Measurements from ENCODE around the gene MACF1. TPM values are rescaled to one million over a fixed set of nuclear protein-coding genes. Genes with fewer than 3 reads are reported as not detected.
A peak's percentile ranks its signal among the peaks of the same experiment; 100 is the strongest.

The MACF1 gene
- total and polyA plus RNA-seq, 8 donors, result 49.8 to 161 (median 89.1) TPM

DNA sequence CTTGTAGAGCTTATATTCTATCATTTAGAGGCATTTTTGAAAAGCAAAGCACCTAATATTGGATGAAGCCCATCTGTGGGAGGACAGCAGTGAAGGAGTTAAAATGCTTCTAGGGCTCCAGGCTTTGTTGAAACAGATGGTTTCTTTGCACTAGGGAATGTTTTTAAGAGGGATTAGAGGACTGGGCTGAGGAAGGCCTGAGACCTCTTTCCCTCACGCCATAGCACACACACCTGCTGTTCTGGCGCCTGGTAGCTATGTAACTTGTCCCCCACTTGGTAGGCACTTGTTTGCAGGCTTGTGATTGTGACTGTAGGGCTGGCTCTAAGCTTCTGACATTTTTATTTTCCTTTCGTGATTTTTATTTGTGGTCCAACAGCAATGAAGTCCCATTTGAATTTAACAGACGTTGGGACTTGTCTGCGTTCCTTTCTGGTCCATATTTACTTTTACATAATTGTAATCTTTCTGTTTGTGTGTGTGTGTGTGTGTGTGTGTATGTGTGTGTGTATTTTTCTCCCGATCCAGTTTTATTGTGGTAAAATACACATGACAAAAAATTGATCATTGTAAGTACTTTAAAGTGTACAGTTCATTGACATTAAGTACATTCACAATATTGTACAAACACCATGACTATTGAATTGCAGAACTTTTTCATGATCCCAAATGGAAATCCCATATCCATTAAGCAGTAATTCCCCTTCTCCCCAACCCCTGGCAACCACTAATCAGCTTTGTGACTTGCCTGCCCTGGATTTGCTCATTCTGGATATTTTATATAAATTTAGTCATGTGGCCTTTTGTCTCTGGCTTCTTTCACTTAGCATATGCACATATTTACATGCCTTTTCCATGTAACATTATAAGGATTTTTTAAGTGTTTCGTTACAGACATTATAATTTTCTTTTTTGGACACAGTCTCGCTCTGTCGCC is 33.5 kb upstream of the MACF1 start:
- Histone ChIP-seq H3K36me3 (no peaks in the 10 kb centered on the region), H3K4me3 (no peak overlapping the region), H3K4me1 (peaks cover 24 to 32% (median 28%) of the 10 kb centered on the region in 3 donors), H3K27ac (no peak overlapping the region), H3K9me3 (no peaks in the 10 kb centered on the region), H3K27me3 (no peaks in the 10 kb centered on the region)
- FAIRE-seq (no peak), DNase-seq (no peak), ATAC-seq (peak in 3 of 4 donors; percentile 43 to 68 (median 54))
- intact Hi-C loops (cut with DNase I), result no loop called here
- TF ChIP-seq, protein P1, sequence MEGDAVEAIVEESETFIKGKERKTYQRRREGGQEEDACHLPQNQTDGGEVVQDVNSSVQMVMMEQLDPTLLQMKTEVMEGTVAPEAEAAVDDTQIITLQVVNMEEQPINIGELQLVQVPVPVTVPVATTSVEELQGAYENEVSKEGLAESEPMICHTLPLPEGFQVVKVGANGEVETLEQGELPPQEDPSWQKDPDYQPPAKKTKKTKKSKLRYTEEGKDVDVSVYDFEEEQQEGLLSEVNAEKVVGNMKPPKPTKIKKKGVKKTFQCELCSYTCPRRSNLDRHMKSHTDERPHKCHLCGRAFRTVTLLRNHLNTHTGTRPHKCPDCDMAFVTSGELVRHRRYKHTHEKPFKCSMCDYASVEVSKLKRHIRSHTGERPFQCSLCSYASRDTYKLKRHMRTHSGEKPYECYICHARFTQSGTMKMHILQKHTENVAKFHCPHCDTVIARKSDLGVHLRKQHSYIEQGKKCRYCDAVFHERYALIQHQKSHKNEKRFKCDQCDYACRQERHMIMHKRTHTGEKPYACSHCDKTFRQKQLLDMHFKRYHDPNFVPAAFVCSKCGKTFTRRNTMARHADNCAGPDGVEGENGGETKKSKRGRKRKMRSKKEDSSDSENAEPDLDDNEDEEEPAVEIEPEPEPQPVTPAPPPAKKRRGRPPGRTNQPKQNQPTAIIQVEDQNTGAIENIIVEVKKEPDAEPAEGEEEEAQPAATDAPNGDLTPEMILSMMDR (IDR thresholded peaks at IDR 0.05), result no peak
- 54 to 60% methylated on average over 9 of the region's 9 CpGs for WGBS, 2 donors

DNA sequence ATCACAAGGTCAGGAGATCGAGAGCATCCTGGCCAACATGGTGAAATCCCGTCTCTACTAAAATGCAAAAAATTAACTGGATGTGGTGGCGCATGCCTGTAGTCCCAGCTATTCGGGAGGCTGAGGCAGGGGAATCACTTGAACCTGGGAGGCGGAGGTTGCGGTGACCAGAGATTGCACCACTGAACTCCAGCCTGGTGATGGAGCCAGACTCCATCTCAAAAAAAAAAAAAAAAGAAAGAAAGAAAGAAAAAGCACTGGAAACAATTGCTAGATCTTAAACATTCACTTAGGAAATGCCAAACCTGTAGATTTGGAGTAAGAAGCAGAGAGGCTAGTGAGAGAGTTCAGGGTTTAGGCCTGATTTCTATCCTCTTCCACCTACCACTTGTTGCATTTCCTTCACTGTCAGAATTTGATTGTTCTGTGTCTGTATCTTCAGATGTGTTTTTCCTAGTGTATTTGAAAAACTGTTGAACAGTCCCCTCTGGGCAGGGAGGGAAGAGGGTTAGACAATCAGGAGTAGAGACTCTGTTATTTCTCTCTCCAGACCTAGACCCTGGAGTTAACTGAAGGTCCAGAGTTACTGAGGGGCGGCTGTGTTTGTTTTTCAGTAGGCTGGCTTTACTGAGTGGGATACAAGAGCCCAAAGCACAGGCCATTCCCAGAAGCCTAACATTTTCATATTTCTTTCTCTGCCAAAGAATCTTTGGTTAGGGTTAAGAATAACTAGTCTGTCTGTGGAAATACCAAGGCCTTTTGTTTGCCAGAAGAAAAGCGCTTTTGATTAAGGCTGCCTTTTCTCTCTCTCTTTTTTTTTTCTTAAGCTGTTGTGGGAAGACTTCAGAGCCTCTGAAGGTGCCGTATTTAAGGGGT is 31.1 kb upstream of the MACF1 start:
- TF ChIP-seq, protein P1 (IDR thresholded peaks at IDR 0.05), result no peak

DNA sequence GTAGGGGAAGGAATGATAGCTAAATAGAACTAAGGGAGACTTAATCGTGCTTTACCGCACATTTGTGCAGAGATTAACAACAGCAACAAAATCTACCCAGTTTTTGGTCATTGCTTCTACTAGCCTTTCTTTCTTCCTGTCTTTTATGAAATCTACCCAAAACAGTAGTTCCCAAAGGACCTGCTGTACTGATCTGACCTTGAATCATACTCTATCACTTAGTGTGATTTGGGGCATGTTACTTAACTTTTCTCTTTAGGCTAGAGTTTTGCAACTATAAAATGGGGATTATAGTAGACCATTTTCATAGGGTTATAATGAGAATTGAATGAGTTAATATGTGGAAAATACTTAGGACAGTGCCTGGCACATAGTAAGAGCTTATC is 30.5 kb upstream of the MACF1 start:
- Histone ChIP-seq H3K36me3 (no peaks in the 10 kb centered on the region), H3K27me3 (no peaks in the 10 kb centered on the region), H3K27ac (peak overlapping the region in 2 of 4 donors; percentile 24 to 31), H3K4me3 (no peak overlapping the region), H3K9me3 (no peaks in the 10 kb centered on the region), H3K4me1 (peaks cover 30 to 43% (median 33%) of the 10 kb centered on the region in 3 donors)
- TF ChIP-seq, protein P1 (IDR thresholded peaks at IDR 0.05), result no peak
- intact Hi-C loops (cut with DNase I), result no loop called here
- ATAC-seq (no peak), FAIRE-seq (no peak), DNase-seq (no peak)
- WGBS, 2 donors, result 35 to 38% methylated on average over 2 of the region's 2 CpGs

More for the DNA sequence above, 31.1 kb upstream of the MACF1 start:
- H3K4me1 ChIP-seq, result peaks cover 26 to 37% (median 28%) of the 10 kb centered on the region in 3 donors
- intact Hi-C loops (cut with DNase I), result no loop called here
- ATAC-seq (peak in 1 of 4 donors; percentile 20), DNase-seq (no peak), FAIRE-seq (no peak)
- WGBS, 2 donors, result 75 to 78% methylated on average over 9 of the region's 9 CpGs
- no peaks in the 10 kb centered on the region for H3K9me3 ChIP-seq
- no peaks in the 10 kb centered on the region for H3K27me3 ChIP-seq
- peak overlapping the region in 2 of 4 donors; percentile 24 to 31 for H3K27ac ChIP-seq
- no peaks in the 10 kb centered on the region for H3K36me3 ChIP-seq
- H3K4me3 ChIP-seq, result no peak overlapping the region

DNA sequence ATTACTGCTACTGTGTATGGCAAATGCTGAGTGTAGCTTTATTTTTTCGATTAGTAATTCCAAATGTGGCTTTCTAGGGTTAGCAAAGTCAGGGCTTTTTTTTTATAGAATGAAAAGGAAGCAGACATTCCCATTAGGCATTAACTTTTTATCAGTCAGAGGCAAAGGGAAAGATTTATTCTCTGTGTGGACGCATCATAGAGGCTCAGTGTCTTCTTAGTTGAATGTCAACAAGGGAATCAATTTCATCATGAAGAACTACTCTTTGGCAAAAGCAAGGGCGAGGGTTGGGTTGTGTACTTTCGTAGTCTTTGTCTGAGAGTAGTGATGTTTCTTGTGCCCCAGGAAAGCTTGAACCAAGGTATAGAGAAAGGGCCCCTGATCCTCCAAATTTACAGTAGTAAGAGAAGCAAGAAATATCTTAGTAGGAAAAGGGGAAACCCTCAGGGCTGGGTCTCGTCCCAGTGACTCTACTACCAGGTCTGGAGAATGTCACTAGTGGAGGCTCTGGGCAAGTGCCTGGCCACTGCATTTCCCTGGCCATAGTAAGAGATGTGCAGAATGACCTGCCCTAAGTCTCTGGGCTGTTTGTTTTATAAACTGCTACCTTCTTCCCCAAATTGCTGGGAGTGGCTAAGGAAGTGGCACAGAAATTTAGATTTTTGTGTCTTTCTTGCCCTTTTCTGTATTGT is 30.0 kb upstream of the MACF1 start:
- no peak for ATAC-seq
- Histone ChIP-seq H3K4me1 (peaks cover 30 to 49% (median 37%) of the 10 kb centered on the region in 3 donors), H3K9me3 (no peaks in the 10 kb centered on the region), H3K4me3 (no peak overlapping the region), H3K36me3 (no peaks in the 10 kb centered on the region), H3K27ac (peak overlapping the region in 1 of 4 donors; percentile 14), H3K27me3 (no peaks in the 10 kb centered on the region)
- no peak for DNase-seq
- TF ChIP-seq, protein P1 (IDR thresholded peaks at IDR 0.05), result no peak
- FAIRE-seq, result no peak
- intact Hi-C loops (cut with DNase I), result loop anchor here in 1 of 3 donors (5.0 kb wide), 1 partner anchor 57 kb away; no protein-coding TSS in a partner anchor
- WGBS, 2 donors, result 57 to 66% methylated on average over 5 of the region's 5 CpGs

All from pancreas (tissue), 10 donors.